ENCODE data around the gene LRCH4. TPM values are rescaled to one million over a fixed set of nuclear protein-coding genes. Genes with fewer than 3 reads are reported as not detected.

LRCH4 gene
- total and polyA plus RNA-seq, 2 of the 13 experiments (the other 11 are each of a cell fraction or from before 2014, with no cell fraction given) = 7.0 to 9.3 TPM

DNA sequence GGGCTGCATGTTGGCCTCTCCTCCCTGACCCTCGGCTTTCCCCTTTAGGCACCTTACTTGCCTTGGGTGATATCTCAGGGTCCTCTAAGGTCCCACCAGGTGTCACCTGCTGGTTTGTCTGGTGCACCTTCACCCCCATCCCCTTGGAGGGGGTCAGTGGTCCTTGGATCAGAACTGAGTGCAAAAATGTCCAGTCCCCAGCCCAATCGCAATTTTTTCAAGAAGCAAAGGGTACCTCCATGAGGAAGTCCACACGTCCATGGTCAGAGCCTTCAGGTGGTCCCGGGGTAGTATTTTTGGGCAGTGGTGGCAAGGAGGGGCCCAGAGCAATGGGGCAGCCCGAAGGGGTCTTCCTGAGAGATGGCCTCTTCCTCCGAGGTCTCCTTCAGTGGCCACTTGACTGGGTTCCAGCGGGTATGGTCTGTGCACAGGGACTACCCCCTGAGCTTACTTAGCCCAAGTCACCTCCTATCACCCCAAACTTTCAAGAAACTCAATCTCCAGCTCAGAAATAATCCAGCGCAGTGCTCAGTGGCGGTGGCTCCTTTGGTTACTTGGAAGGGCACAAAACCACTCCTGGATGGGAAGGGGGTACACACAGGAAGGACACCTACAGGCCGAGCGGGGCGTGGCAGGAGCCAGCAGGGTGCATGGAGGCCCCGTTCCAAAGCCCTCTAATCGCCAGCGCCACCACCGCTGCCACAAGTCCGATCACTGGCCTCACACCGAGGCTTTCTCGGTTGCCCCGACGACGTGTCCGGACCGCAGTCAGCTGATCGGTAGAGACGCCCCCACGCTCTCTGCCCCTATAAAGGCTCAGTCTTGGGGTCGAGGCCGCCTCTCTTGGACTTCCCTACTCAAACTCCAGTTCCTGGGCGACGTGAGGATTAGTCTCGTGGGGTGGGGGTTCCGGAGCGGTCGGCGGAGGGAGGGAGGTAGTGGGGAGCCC, 16.8 kb downstream of the LRCH4 start (continued):
- TF ChIP-seq, protein P1, sequence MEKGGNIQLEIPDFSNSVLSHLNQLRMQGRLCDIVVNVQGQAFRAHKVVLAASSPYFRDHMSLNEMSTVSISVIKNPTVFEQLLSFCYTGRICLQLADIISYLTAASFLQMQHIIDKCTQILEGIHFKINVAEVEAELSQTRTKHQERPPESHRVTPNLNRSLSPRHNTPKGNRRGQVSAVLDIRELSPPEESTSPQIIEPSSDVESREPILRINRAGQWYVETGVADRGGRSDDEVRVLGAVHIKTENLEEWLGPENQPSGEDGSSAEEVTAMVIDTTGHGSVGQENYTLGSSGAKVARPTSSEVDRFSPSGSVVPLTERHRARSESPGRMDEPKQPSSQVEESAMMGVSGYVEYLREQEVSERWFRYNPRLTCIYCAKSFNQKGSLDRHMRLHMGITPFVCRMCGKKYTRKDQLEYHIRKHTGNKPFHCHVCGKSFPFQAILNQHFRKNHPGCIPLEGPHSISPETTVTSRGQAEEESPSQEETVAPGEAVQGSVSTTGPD (CRISPR knock-in tag; IDR thresholded peaks at IDR 0.05) = peak; percentile 79
- TF ChIP-seq ZNF83 (CRISPR knock-in tag; IDR thresholded peaks at IDR 0.05; ENCODE audit: borderline replicate concordance) = no peak; the same call in 1 of the 2 replicates
- no peak for TF ChIP-seq MBNL3 (CRISPR knock-in tag; conservative IDR thresholded peaks at IDR 0.05)
- TF ChIP-seq, protein P2, sequence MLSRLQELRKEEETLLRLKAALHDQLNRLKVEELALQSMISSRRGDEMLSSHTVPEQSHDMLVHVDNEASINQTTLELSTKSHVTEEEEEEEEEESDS (CRISPR knock-in tag; IDR thresholded peaks at IDR 0.05; ENCODE audit: borderline replicate concordance) = peak; percentile 40; the same call in 1 of the 2 replicates
- no peak for TF ChIP-seq SYNCRIP (IDR thresholded peaks at IDR 0.05; ENCODE audit: insufficient read depth, low read depth, low read length)
- TF ChIP-seq ZNF724P (CRISPR knock-in tag; IDR thresholded peaks at IDR 0.05; ENCODE audit: borderline replicate concordance) = no peak; the same call in 1 of the 2 replicates
- TF ChIP-seq EHMT2 (IDR thresholded peaks at IDR 0.05; ENCODE audit: borderline replicate concordance, low read depth, low read length) = no peak
- no peak for TF ChIP-seq HIVEP1 (CRISPR knock-in tag; IDR thresholded peaks at IDR 0.05)
- no peak for TF ChIP-seq FOXP1 (IDR thresholded peaks at IDR 0.05)
- TF ChIP-seq FOXP1 (CRISPR knock-in tag; IDR thresholded peaks at IDR 0.05) = no peak
- TF ChIP-seq, protein P3, sequence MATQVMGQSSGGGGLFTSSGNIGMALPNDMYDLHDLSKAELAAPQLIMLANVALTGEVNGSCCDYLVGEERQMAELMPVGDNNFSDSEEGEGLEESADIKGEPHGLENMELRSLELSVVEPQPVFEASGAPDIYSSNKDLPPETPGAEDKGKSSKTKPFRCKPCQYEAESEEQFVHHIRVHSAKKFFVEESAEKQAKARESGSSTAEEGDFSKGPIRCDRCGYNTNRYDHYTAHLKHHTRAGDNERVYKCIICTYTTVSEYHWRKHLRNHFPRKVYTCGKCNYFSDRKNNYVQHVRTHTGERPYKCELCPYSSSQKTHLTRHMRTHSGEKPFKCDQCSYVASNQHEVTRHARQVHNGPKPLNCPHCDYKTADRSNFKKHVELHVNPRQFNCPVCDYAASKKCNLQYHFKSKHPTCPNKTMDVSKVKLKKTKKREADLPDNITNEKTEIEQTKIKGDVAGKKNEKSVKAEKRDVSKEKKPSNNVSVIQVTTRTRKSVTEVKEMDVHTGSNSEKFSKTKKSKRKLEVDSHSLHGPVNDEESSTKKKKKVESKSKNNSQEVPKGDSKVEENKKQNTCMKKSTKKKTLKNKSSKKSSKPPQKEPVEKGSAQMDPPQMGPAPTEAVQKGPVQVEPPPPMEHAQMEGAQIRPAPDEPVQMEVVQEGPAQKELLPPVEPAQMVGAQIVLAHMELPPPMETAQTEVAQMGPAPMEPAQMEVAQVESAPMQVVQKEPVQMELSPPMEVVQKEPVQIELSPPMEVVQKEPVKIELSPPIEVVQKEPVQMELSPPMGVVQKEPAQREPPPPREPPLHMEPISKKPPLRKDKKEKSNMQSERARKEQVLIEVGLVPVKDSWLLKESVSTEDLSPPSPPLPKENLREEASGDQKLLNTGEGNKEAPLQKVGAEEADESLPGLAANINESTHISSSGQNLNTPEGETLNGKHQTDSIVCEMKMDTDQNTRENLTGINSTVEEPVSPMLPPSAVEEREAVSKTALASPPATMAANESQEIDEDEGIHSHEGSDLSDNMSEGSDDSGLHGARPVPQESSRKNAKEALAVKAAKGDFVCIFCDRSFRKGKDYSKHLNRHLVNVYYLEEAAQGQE (IDR thresholded peaks at IDR 0.05; ENCODE audit: borderline replicate concordance in 1 of 2, low read depth in 1 of 2, low read length in 2 of 2) = no peak
- TF ChIP-seq ZNF530 (CRISPR knock-in tag; IDR thresholded peaks at IDR 0.05; ENCODE audit: low read depth) = no peak
- TF ChIP-seq ZNF260 (CRISPR knock-in tag; IDR thresholded peaks at IDR 0.05; ENCODE audit: borderline replicate concordance, low read depth) = no peak; the same call in 1 of the 2 replicates
- no peak for TF ChIP-seq ZNF644 (CRISPR knock-in tag; IDR thresholded peaks at IDR 0.05; ENCODE audit: low read depth)
- TF ChIP-seq, protein P4, sequence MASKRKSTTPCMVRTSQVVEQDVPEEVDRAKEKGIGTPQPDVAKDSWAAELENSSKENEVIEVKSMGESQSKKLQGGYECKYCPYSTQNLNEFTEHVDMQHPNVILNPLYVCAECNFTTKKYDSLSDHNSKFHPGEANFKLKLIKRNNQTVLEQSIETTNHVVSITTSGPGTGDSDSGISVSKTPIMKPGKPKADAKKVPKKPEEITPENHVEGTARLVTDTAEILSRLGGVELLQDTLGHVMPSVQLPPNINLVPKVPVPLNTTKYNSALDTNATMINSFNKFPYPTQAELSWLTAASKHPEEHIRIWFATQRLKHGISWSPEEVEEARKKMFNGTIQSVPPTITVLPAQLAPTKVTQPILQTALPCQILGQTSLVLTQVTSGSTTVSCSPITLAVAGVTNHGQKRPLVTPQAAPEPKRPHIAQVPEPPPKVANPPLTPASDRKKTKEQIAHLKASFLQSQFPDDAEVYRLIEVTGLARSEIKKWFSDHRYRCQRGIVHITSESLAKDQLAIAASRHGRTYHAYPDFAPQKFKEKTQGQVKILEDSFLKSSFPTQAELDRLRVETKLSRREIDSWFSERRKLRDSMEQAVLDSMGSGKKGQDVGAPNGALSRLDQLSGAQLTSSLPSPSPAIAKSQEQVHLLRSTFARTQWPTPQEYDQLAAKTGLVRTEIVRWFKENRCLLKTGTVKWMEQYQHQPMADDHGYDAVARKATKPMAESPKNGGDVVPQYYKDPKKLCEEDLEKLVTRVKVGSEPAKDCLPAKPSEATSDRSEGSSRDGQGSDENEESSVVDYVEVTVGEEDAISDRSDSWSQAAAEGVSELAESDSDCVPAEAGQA (IDR thresholded peaks at IDR 0.05; ENCODE audit: low read depth) = no peak
- TF ChIP-seq, protein P4 (CRISPR knock-in tag; IDR thresholded peaks at IDR 0.05; ENCODE audit: borderline replicate concordance) = no peak

All from HepG2 (cell line).